ENCODE measurements around the gene KNDC1. TPM values are rescaled to one million over a fixed set of nuclear protein-coding genes. Genes with fewer than 3 reads are reported as not detected.

Gene KNDC1
- total RNA-seq, 1 experiment from 2014 or later: 15.7 TPM

DNA sequence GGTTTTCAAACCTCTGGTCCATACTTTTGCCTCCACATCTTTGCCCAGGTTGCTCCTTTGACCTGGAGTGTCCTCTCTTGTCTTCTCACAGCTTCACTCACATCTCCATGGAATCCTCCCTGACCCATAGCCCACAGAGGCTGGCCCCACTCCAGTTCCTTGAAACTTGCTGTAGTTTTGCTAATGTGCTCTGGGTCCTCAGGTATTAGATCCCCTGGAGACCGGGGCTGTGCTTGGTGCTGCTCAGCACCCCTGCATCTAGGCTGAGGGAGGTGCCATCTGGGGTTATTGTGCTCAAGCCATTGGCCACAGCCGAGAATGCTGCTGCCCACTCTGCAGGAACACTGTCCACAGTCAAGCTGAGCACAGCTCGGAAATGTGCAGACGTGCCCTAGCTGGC is 16.5 kb downstream of the KNDC1 start:
- WGBS (ENCODE audit: extremely low coverage, insufficient read length, low lambda C conversion rate): no CpG with 5 or more reads among the region's 4 CpGs
- no peaks in the 10 kb centered on the region for H4K20me1 ChIP-seq (ENCODE audit: control insufficient read depth, insufficient read depth, insufficient read length)
- Mint-ChIP-seq H3K27ac (no peak overlapping the region), H3K27me3 (ENCODE audit: low read depth) (no peaks in the 10 kb centered on the region), H3K9me3 (peaks cover 15 to 21% of the 10 kb centered on the region in 2 experiments), H3K36me3 (ENCODE audit: insufficient read depth in 1 of 3, low read depth in 3 of 3) (peaks cover 12 to 37% (median 33%) of the 10 kb centered on the region in 3 experiments), H3K4me1 (no peaks in the 10 kb centered on the region), H3K4me3 (no peak overlapping the region)
- H3K27me3 ChIP-seq (ENCODE audit: insufficient read depth, low read length): no peaks in the 10 kb centered on the region
- no peak overlapping the region for H4K8ac ChIP-seq (replicated peaks; ENCODE audit: insufficient read length, low read depth, low read length)
- H3K4me2 ChIP-seq (ENCODE audit: insufficient read depth, insufficient read length, low read length): no peak overlapping the region
- peaks cover 12% of the 10 kb centered on the region for H3K9me3 ChIP-seq (ENCODE audit: control insufficient read depth, low read depth, low read length)
- H3K4me1 ChIP-seq (ENCODE audit: insufficient read depth, low read length): no peaks in the 10 kb centered on the region
- no peak overlapping the region for H2BK12ac ChIP-seq (ENCODE audit: insufficient read length, low read depth, low read length)
- no peak overlapping the region for H3K56ac ChIP-seq (ENCODE audit: insufficient read length, low read depth, low read length)
- no peak overlapping the region for H3K23ac ChIP-seq (ENCODE audit: insufficient read length, low read depth, low read length)
- no peak overlapping the region for H2AFZ ChIP-seq (ENCODE audit: low read length)
- H2BK5ac ChIP-seq (ENCODE audit: insufficient read length, low read length): no peak overlapping the region
- H3K14ac ChIP-seq (ENCODE audit: insufficient read depth, low read length): no peak overlapping the region
- DNase-seq: no peak
- no peak for TF ChIP-seq CTCF (conservative IDR thresholded peaks at IDR 0.05)
- H4K91ac ChIP-seq (ENCODE audit: insufficient read length, low read depth, low read length): no peak overlapping the region
- no peak overlapping the region for H3T11ph ChIP-seq (ENCODE audit: low read length)
- H3K27ac ChIP-seq (ENCODE audit: insufficient read length, low read depth, low read length): no peak overlapping the region
- H2AK5ac ChIP-seq (ENCODE audit: insufficient read length, low read length): no peak overlapping the region
- no peaks in the 10 kb centered on the region for H3K79me1 ChIP-seq (ENCODE audit: insufficient read depth, low read depth, low read length, poor library complexity, severe bottlenecking)
- H3K79me2 ChIP-seq (ENCODE audit: insufficient read depth, low read length): no peaks in the 10 kb centered on the region
- no peak overlapping the region for H2BK20ac ChIP-seq (ENCODE audit: low read depth, low read length, poor library complexity, severe bottlenecking)
- no peak overlapping the region for H2BK120ac ChIP-seq (ENCODE audit: low read depth, low read length, poor library complexity, severe bottlenecking)
- no peak overlapping the region for H3K18ac ChIP-seq (ENCODE audit: insufficient read length, low read depth, low read length)
- no peak overlapping the region for H4K5ac ChIP-seq (ENCODE audit: insufficient read length, low read depth, low read length)
- H3K4ac ChIP-seq (ENCODE audit: low read depth, low read length): no peak overlapping the region
- no peaks in the 10 kb centered on the region for H3K23me2 ChIP-seq (ENCODE audit: insufficient read length, low read depth, low read length, poor library complexity, severe bottlenecking)
- H2BK15ac ChIP-seq (ENCODE audit: low read depth, low read length): no peak overlapping the region
- H3K9ac ChIP-seq (ENCODE audit: extremely low read depth, insufficient read length, low read length): no peak overlapping the region

All from H9 (cell line).